ENCODE measurements around the gene MED8.

Gene MED8, protein sequence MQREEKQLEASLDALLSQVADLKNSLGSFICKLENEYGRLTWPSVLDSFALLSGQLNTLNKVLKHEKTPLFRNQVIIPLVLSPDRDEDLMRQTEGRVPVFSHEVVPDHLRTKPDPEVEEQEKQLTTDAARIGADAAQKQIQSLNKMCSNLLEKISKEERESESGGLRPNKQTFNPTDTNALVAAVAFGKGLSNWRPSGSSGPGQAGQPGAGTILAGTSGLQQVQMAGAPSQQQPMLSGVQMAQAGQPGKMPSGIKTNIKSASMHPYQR

DNA sequence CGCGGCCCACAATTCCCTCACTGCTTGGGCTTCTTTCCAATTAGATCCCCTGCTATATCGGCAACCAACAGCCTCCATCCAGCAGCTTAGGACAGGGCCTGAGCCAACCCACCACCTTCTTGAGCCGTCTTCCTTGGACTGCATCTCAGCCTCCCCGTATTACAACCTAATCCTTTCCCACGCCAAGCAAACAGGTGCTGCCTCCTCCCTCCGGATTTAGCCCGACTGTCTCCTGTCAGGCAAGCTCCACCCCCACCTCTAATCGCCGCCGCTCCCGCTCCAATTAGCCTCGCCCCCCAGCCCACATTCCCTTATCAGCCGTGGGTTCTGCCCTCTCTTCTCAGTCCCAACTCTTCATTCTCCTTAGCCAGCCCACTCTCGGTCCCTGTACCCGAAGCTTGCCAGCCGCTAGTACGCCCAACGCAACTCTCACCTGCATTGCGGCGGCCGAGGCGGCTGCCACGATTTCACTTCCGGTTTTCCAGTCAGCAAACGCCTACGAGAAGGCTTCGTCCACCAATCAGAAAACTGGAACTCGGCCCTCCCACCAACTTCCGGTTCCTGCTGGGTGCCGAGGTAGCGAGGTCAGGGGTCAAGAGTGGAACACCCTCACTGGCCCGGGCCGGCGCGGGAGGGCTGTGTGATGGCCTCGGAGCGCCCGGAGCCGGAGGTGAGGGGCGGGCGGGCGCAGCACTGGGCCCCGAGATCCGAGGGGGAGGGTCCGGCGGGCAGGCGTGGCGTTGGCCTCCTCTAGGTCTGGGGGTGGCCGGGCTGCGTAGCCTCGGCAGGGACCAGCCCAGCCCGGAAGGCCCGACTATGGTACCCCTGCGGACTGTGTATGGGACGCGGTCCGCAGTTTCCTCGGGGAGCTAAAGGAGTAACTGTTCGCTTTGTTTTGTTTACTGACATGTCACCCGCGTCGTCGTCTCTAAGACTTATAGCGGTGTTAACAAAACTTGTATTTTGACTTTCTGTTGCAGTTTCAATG, at the start of gene MED8, which contains the start of gene SZT2:
Gene MED8 (minus strand): TSS at position 475 of the 988 bp plus-strand sequence. CDS start 36 bp downstream, at position 439.
Gene SZT2 (plus strand): TSS at position 574 of the 988 bp plus-strand sequence. CDS start 70 bp downstream, at position 644.
- DNase-seq, result peak; percentile 95

DNA sequence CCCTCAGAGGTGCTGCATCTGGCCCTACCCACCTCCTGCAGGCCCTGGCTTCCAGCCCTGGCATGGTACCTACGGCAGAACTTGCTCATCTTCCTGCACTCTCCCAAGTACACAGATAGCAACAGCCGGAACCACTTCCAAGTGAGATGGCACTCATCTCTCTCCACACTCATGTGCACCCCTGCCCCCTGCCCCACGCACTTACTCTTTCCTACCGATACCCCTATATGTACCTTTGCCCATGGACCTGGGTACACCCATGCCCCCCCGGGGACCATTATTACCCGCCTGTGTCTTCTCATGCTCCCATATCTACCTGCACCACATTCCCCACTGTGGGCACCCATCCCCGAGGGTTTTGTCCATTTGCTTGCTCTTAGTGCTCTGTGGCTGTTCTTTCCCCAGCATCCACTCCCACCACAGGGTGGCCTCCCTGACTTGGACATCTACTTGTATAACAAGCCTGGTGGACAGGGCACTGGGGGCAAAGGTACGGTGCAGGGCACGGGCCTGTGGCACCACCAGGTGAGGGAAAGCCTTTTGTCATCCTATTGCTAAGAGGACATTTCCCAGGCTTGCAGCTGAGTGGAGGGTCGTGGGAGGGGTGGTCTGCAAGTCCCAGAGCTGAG, 49.5 kb upstream of the MED8 start:
- DNase-seq, result no peak

DNA sequence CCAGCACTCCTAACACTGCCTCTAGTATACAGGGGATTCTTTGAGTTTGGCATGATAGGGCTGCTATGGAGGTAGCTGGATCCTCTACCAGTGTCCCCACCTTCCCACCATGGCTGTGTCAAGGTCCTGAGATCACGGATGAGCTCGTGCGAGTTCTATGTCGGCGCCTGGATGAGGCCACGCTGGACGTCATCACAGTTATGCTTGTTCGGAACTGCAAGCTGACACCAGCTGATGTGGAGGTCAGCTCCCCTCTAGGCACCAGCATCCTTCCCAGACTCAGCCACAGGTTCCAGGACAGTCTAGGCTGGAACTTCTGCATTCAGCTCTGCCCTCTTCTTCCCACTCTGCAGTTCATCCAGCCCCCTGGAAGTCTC, 49.0 kb upstream of the MED8 start:
- no peak for DNase-seq

DNA sequence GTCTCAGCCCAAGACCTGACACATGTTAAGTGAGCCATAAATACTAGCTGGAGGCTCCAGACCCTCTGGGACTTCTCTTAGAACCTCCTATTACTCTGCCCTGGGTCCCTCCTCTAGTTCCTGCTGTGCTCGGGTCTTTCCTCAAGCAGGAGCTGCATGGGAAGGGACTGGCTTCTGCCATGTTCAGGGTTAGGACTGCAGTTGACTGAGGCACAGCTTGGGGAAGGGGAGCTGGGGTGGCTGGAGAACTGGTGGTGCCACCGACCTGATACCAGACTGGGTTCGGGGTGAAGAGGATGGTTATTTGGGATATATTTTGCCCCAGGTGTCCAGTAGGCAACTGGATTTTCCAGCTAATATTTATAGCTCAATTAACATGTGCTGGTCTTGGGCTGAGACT, 48.4 kb upstream of the MED8 start:
- no peak for DNase-seq

DNA sequence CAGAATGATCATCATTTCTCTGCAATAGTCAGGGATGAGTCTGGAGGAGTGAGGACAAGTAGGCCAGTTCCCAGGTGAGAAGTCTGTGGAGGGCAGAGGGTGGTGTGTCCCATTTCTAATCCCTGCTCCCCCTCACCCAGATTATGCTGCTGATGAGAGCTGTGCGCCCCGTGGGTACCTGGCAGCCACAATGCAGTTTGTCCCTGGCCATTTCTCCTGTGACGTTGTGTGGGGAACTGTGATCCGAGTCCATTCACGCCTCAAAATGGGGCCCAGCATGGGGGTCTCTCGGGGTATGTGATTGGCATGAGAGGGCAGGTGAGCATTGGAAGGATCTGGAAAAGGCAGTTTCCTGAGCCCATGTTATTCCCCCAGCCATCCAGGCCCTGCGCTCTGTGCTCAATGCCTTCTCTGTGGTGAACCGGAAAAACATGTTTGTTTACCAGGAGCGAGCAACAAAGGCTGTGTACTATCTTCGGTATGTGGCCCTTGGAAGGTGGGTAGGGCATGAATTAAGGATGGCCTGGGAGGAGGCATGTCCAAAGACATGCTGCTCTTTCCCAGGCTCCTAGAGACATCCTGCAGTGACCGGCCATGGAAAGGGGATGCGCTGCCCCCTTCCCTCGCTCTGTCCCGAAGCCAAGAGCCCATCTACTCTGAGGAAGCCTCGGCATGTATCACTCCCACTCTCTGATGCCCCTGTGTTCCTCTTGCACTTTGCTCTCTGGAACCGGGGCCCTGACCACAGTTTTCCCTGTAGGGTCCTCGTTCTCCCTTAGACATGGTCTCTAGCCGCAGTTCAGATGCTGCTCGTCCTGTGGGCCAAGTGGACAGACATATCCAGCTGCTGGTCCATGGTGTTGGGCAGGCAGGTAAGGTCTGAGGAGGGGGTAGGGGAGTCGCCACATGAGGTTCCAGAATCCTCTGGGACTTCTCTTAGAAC, 47.7 kb upstream of the MED8 start:
- no peak for DNase-seq

DNA sequence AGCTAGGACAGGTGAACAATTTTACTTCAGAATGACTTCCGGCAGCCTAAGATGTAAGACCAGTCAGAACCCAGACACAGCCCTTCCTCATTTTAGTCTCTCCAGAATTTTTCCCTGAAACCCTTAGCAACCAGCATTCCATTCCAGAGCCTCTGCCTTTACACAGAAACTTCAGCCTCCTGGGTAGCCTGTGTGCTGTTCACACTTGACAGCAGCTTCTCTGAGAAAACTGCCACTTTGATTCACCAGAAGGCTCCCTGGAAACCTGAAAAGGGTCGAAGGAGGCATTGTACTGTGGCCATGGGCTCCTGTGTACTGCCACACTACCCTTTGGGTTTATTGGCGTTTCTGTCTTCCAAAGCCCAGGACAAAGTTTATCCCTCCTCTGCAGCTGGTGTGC, 46.8 kb upstream of the MED8 start:
- DNase-seq, result no peak

DNA sequence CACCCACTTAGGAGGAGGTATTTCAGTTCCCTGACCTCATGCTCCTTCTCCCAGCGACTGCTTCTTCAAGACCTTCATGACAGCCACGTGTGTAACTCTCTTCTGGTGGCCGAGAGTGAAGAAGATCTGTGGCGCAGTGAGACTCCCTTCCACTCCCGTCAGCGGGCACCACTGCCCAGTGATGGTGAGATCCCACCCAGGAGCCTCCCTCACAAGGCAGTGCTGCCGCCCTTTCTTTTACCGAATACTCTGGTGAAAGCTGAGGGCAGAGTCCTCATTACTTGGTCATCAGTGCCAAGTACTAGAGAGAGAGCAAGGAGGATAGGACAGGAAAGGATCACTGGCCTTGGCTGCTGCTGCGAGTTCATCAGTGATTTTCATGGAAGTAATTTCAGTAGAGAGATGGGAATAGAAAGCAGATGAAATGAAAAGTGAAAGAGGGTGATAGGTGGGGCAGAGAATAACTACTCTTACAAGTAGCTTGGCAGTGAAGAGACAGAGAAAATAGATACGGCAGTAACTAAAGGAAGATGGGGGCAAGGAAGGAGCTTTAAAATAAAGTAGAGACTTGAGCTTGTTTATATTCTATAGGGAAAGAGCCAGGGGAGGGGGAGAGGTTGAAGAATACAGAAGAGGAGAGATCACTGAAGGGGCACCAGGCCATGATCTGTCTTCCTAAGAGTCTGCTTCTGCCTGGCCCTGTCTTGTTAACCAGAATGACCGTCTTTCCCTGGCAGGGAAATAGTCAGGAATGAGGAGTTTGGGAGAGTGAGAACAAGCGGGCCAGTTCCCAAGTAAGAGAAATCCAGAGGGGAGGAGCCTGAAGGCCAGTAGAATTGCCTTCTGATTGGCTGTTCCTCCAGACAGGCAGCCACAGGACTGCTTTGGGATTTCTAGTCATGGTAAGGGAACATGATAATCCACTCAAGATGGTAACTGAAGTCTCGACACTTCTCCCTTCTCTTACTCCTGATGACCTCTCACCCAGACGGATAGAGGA, 45.8 kb upstream of the MED8 start:
- DNase-seq, result no peak

DNA sequence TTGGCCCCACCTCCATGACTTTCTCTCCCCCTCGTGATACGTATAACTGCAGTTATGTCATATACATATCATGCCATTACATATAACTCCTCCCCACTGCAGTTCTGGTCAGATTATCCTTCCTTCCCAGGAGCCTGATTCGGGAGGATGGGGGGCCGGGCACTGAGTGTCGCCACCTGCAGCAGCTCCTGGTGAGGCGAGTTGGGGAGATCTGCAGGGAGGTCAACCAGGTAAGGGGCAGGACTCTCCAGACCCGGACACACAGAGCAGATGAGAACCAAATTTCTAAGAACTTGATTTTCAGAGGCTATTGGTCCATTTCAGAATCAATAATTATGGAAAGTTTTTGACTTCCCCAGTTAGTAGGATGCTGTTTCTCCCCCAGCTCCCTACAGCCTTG, 44.7 kb upstream of the MED8 start:
- no peak for DNase-seq

DNA sequence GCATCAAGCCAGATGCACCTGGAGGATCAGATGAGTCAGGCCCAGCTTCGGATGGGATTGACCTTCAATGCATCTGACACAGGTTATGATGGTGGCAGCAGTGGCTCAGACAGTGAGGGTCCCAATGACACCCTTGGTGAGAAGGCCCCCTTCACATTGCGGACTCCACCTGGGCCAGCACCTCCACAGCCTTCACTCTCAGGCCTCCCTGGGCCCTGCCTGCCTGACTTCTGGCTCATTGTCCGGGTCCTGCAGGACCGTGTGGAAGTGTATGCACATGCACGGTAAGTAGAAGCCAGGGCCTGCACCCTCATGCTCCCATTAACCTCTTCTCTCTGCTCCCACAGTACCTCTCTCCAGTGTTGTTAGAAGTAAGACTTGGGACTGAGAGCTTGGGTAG, 43.3 kb upstream of the MED8 start:
- no peak for DNase-seq

DNA sequence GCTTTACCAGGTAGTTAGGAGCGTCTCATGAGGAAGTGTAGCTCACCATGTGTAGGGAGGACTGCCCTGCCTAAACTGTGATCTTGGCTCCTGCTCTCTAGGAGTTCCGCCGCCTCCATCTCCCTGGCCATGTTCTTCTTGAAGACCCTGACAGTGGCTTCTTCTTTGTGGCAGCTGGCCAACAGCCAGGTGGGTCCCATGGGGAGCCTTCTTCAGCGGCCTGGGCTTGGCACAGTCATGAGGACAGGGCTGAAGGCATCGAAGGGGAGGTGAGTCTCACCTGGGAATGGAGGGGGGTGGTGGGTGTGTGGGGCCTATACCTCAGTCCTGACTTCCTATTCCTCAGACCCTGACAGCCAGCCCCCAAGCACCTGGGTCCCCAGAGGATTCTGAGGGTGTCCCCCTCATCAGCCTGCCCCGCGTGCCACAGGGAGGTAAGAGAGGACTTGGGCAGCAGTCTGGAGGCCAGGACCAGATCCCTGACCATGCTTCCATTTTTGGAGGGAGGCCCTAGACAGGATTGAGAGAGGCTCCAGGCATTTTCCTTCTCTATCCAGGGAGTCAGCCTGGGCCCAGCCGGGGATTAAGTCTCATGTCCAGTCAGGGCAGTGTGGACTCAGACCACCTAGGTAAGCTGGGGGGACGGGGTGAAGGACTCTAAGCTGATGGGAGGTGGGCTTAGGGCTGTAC, 42.7 kb upstream of the MED8 start:
- DNase-seq, result no peak

DNA sequence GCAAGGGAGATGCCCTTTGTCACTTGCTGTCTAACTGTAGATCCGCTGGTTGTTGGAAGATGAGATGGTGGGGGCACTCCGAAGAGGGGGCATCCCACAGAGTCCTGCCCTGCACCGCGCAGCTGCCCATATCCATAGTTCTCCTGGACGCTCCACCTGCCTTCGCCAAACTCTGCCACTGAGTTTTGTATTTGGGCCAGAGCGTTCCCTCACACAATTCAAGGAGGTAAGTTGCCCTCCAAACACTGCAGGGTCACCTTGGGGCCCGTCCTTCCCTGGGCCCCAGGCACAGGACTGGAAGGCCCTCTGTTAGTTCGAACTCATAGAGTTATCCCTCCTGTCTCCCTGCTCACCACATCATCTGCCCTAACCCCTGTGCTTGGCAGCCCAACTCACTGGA, 42.1 kb upstream of the MED8 start:
- DNase-seq, result no peak

DNA sequence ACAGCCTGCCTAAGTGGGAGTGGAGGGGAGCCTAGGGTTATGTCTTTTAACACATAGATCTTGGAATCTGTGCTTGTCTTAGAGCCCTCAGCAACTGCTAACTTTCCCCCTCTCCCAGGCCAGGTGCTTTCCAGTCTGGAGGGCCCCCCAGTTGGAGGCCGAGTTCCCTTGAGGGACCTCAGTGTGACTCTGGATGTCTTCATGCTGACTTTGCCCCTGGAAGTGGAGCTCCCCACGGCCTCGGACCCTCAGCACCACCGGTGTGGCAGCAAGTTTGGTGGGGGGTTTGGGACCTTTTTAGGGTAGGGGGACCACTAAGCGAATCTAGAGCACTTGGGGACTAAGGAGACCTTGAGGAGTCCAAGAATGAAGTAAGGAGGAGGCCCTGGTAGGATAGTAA, 41.2 kb upstream of the MED8 start:
- no peak for DNase-seq

DNA sequence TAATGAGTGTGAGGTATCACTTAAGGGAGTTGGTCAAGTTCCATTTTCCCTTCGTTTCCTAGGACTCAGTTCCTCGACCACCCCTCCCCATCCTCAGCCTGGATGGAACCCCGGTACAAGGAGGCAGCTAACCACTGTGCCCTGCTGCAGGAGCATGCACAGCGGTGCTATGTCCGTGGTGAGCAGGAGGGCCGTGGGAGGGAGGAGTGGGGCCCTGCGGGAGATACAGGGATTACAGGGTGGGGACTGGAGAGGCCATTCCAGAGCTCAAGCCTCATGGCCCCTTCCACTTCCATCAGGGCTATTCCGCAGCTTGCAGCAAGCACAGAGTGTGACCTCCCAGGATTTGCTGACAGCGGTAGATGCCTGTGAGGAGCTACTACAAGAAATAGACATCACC, 38.3 kb upstream of the MED8 start:
- DNase-seq, result no peak

DNA sequence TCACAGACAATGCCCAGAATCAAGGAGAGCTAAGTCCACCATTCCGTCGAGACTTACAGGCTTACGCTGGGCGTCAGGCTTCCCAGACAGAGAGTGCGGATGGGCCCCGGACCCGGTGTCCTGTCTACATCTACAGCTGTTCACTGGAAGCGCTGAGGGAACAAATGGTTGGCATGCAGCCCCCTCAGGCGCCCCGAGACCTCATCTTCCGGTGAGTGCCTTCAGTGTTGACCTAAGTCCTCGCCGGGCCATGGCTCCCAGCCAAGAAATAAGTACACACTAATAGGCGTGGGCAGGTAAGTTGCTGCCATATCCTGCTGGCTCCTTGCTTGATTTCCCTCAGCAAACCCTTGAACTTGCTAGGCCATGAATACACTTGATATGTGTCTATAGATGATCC, 37.9 kb upstream of the MED8 start:
- DNase-seq, result no peak

DNA sequence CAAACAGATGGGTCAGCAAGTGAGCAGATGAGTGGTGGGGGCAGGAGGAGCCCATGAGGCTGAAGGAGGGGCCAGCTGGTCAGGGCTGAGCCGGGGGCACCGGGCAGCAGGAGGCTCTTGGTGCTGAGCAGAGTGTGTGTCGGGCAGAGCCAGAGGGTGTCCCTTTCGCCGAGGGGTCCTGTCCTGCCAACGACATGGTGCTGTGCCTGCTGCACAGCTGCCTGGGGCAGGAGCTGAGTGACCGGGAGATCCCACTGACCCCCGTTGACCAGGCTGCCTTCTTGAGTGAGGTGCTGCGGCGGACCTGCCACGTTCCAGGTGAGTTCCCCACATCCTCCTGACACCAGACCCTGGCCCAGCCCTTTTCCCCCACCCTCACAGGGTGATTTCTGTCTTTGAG, 36.6 kb upstream of the MED8 start:
- DNase-seq, result no peak

DNA sequence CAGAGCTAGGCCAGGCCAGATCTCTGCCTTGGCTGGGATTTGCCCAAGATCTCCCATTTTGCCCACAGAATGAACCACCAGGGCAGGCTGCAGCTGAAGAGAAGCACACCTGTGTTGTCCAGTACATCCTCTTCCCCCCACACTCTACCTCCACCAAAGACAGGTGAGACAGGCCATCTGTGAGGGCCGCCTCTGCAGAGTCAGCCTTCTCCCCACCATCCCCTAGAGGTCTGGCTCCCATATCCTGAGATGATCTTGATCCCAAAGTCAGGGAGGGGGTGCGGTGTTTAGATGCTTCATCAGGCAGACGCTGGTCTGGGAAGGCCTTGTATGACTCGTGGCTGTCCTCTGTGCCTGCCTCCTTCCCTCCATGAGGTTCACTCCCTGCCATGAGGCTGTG, 35.4 kb upstream of the MED8 start:
- no peak for DNase-seq

DNA sequence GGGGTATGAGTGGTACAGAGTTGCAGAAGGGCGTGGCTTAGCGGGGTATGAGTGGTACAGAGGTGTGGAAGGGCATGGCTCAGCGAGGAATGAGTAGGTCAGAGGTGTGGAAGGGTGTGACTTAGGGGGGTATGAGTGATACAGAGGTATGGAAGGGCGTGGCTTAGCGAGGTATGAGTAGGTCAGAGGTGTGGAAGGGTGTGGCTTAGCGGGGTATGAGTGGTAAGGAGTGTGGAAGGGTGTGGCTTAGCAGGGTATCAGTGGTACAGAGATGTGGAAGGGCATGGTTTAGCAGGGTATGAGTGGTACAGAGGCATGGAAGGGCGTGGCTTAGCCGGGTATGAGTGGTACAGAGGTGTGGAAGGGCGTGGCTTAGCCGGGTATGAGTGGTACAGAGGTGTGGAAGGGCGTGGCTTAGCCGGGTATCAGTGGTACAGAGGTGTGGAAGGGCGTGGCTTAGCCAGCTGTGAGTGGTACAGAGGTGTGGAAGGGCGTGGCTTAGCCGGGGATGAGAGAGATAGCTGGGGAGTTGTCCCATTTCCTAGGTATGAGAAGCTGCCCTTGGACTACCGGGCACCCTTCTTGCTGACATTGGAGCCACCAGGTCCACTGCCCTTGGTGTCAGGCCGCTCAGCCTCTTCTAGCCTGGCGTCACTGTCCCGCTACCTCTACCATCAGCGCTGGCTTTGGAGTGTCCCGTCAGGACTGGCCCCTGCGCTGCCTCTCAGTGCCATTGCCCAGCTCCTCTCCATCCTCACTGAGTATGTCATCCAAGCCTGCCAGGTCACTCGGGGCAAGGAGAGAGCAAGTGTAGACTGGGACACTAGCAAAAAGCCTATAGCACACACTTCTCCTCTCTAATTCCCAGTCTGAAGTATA, 34.3 kb upstream of the MED8 start:
- no peak for DNase-seq

DNA sequence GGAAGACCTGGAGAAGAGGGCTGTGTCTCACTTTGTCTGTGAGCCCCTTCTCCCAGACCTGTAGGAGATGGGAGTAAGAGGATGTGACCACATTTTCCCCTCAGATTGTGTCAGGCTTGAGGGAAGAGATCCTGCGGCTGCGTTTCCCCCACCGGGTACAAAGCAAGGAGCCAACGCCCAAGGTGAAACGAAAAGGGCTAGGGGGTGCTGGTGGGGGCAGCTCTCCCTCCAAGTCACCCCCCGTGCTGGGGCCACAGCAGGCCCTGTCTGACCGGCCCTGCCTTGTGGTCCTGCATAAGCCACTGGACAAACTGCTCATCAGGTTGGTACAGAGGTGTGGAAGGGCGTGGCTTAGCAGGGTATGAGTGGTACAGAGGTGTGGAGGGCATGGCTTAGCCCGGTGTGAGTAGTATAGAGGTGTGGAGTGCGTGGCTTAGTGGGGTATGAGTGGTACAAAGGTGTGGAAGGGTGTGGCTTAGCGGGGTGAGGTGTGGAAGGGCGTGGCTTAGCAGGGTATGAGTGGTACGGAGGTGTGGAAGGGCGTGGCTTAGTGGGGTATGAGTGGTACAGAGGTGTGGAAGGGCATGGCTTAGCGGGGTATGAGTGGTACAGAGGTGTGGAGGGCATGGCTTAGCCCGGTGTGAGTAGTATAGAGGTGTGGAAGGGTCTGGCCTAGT, 33.5 kb upstream of the MED8 start:
- no peak for DNase-seq

All from CD4-positive, alpha-beta T cell treated with Interleukin-6 for 4 hours (primary cell).